ENCODE data around the gene SARDH. TPM values are rescaled to one million over a fixed set of nuclear protein-coding genes. Genes with fewer than 3 reads are reported as not detected.

The SARDH gene
- total and polyA plus RNA-seq, 11 donors = 0.19 to 1.7 (median 0.69) TPM

GRCh38 chr9:133686642-133687575, 51.2 kb downstream of the SARDH start:
- no peaks in the 10 kb centered on the region for H3K27me3 ChIP-seq
- peaks cover 0 to 28% (median 19%) of the 10 kb centered on the region in 12 donors for H3K4me1 ChIP-seq
- ATAC-seq = peak; percentile 66 to 83 (median 77)
- peak; percentile 50 to 83 (median 69) for DNase-seq
- TF ChIP-seq CTCF (IDR thresholded peaks at IDR 0.05) (no peak), POLR2A (IDR thresholded peaks at IDR 0.05) (no peak)
- intact Hi-C loops (cut with DNase I) = no loop called here
- H3K36me3 ChIP-seq = no peaks in the 10 kb centered on the region
- no peak overlapping the region for H3K4me3 ChIP-seq
- WGBS, 4 donors = 80 to 84% (median 83%) methylated on average over 22 to 24 of the region's 24 CpGs
- no peak overlapping the region for H3K27ac ChIP-seq
- no peaks in the 10 kb centered on the region for H3K9me3 ChIP-seq

- no peaks in the 10 kb centered on the region for H3K9me3 ChIP-seq
- H3K4me3 ChIP-seq = no peak overlapping the region
- no peaks in the 10 kb centered on the region for H3K36me3 ChIP-seq
- peaks cover 0 to 28% (median 19%) of the 10 kb centered on the region in 12 donors for H3K4me1 ChIP-seq
- ATAC-seq = no peak
- no peaks in the 10 kb centered on the region for H3K27me3 ChIP-seq
- intact Hi-C loops (cut with DNase I) = no loop called here
- DNase-seq = peak in 3 of 5 donors; percentile 14 to 34 (median 26)
- WGBS, 4 donors = 91 to 92% (median 92%) methylated on average over 16 to 18 of the region's 18 CpGs
- H3K27ac ChIP-seq = no peak overlapping the region
- TF ChIP-seq CTCF (IDR thresholded peaks at IDR 0.05) (no peak), POLR2A (IDR thresholded peaks at IDR 0.05) (no peak)
Measured at GRCh38 chr9:133685653-133686609, 52.2 kb downstream of the SARDH start.

- TF ChIP-seq POLR2A (IDR thresholded peaks at IDR 0.05) (no peak), CTCF (IDR thresholded peaks at IDR 0.05) (no peak)
- intact Hi-C loops (cut with DNase I) = loop anchor here in 1 of 10 donors (5.0 kb wide), 1 partner anchor 103 kb away; no protein-coding TSS in a partner anchor
- Histone ChIP-seq H3K9me3 (no peaks in the 10 kb centered on the region), H3K4me1 (peaks cover 0 to 37% (median 23%) of the 10 kb centered on the region in 12 donors), H3K27ac (peak overlapping the region in 3 of 12 donors; percentile 60 to 82 (median 63)), H3K27me3 (no peaks in the 10 kb centered on the region), H3K36me3 (no peaks in the 10 kb centered on the region), H3K4me3 (no peak overlapping the region)
- ATAC-seq = no peak
- whole genome bisulfite sequencing, 4 donors = 86 to 92% (median 89%) methylated on average over 12 to 17 of the region's 17 CpGs
- peak in 3 of 5 donors; percentile 23 to 56 (median 27) for DNase-seq
Measured at GRCh38 chr9:133684936-133685361, 53.2 kb downstream of the SARDH start.

Data from heart left ventricle (tissue), 16 donors.